SU-DHL-6 (cell line): ENCODE results near the gene MBNL1.
A peak's percentile ranks its signal among the peaks of the same experiment; 100 is the strongest.

Experiments
- H2AFZ ChIP-seq: fragments of 200-600 bp; sonication (generic); 2 replicates; pipeline ENCODE4 v1.6.1; 2014; ENCODE audit warnings: low read depth, mild to moderate bottlenecking, moderate library complexity, mixed read lengths, antibody characterized with exemption, low read length; ENCODE audit not compliant: severe bottlenecking
- H3F3A ChIP-seq: fragments of 200-600 bp; shearing (Covaris generic); 2 replicates; pipeline ENCODE4 v1.6.0; 2016; ENCODE audit warnings: antibody characterized with exemption, mild to moderate bottlenecking; ENCODE audit not compliant: insufficient read depth
- H3K27ac ChIP-seq: fragments of 200-600 bp; sonication (generic); 2 replicates; pipeline ENCODE4 v1.5.1; 2016; ENCODE audit warnings: low read depth, mild to moderate bottlenecking, low read length, moderate library complexity, mixed read lengths
- H3K27me3 ChIP-seq: fragments of 200-600 bp; sonication (generic), shearing (Covaris generic); 2 replicates; pipeline ENCODE4 v1.6.0; 2014; ENCODE audit warnings: mild to moderate bottlenecking, low read length
- H3K36me3 ChIP-seq: fragments of 200-600 bp; sonication (generic); 2 replicates; pipeline ENCODE4 v1.6.1; 2014; ENCODE audit warnings: mild to moderate bottlenecking, low read length, mixed read lengths
- H3K4me2 ChIP-seq: fragments of 300-600, 200-600 bp; shearing (Covaris generic), sonication (generic); 2 replicates; pipeline ENCODE4 v1.6.0; 2014; ENCODE audit warnings: low read length, low read depth, mild to moderate bottlenecking; ENCODE audit not compliant: poor library complexity, severe bottlenecking
- H3K4me3 ChIP-seq: fragments of 200-600 bp; sonication (generic); 2 replicates; pipeline ENCODE4 v1.5.1; 2014; ENCODE audit warnings: antibody characterized with exemption, low read length, mild to moderate bottlenecking, mixed read lengths; ENCODE audit not compliant: insufficient read depth, poor library complexity, severe bottlenecking
- H3K79me2 ChIP-seq: fragments of 200-600 bp; sonication (generic); 2 replicates; pipeline ENCODE4 v1.6.1; 2014; ENCODE audit warnings: mild to moderate bottlenecking, low read length, moderate library complexity; ENCODE audit not compliant: insufficient read depth
- H3K9ac ChIP-seq: fragments of 200-600 bp; sonication (generic); 2 replicates; pipeline ENCODE4 v1.7.0; 2014; ENCODE audit warnings: mild to moderate bottlenecking, low read length
- H3K9me2 ChIP-seq: fragments of 200-600 bp; sonication (generic); replicated peaks from 2 replicates; pipeline ENCODE4 v1.6.1; 2014; ENCODE audit warnings: low read length; ENCODE audit not compliant: insufficient read depth
- H3K9me3 ChIP-seq: fragments of 200-600 bp; sonication (generic); 2 replicates; pipeline ENCODE4 v1.6.1; 2014; ENCODE audit warnings: low read length, mixed read lengths; ENCODE audit not compliant: insufficient read depth
- H4K20me1 ChIP-seq: fragments of 200-600 bp; sonication (generic); 2 replicates; pipeline ENCODE4 v1.6.1; 2014; ENCODE audit warnings: low read depth, mild to moderate bottlenecking, antibody characterized with exemption, low read length, moderate library complexity, mixed read lengths
- CTCF ChIP-seq: fragments of 200-600 bp; sonication (generic); IDR thresholded peaks from one replicate; pipeline ENCODE4 v1.5.1; 2017; ENCODE audit warnings: antibody characterized with exemption, mild to moderate bottlenecking, low read length, moderate library complexity; ENCODE audit not compliant: insufficient read depth, poor library complexity, severe bottlenecking
- EZH2phosphoT487 ChIP-seq: fragments of 200-600 bp; sonication (generic), shearing (Covaris generic); conservative IDR thresholded peaks from 2 replicates; pipeline ENCODE4 v1.6.1; 2018; ENCODE audit warnings: mild to moderate bottlenecking, antibody characterized with exemption, low read length, moderate library complexity, mixed read lengths

MBNL1 gene

GRCh38 chr3:152318512-152318911, 49.8 kb downstream of the MBNL1 start:
- no peaks in the 10 kb centered on the region for H3K9me2 ChIP-seq
- H3K9ac ChIP-seq: no peak overlapping the region
- H3F3A ChIP-seq: peaks cover 52% of the 10 kb centered on the region; the same call in 1 of the 2 replicates
- H3K27ac ChIP-seq: peak overlapping the region; percentile 4; the same call in 1 of the 2 replicates
- H3K9me3 ChIP-seq: no peaks in the 10 kb centered on the region
- no peak overlapping the region for H3K4me2 ChIP-seq
- H3K36me3 ChIP-seq: peaks cover 26% of the 10 kb centered on the region; the same call in 1 of the 2 replicates
- no peak overlapping the region for H3K4me3 ChIP-seq
- H3K79me2 ChIP-seq: peaks cover 100% of the 10 kb centered on the region
- H2AFZ ChIP-seq: no peak overlapping the region
- TF ChIP-seq EZH2phosphoT487 (no peak), CTCF (no peak)
- no peaks in the 10 kb centered on the region for H3K27me3 ChIP-seq
- H4K20me1 ChIP-seq: peaks cover 57% of the 10 kb centered on the region

GRCh38 chr3:152319256-152319655, 50.5 kb downstream of the MBNL1 start:
- H3K27ac ChIP-seq: no peak overlapping the region
- H3K9me3 ChIP-seq: no peaks in the 10 kb centered on the region
- H3K79me2 ChIP-seq: peaks cover 100% of the 10 kb centered on the region
- H2AFZ ChIP-seq: no peak overlapping the region
- peaks cover 26% of the 10 kb centered on the region; the same call in 1 of the 2 replicates for H3K36me3 ChIP-seq
- no peaks in the 10 kb centered on the region for H3K27me3 ChIP-seq
- H3F3A ChIP-seq: peaks cover 47% of the 10 kb centered on the region; the same call in 1 of the 2 replicates
- no peak for TF ChIP-seq EZH2phosphoT487
- TF ChIP-seq CTCF: no peak
- no peaks in the 10 kb centered on the region for H3K9me2 ChIP-seq
- peaks cover 52% of the 10 kb centered on the region for H4K20me1 ChIP-seq
- H3K4me3 ChIP-seq: no peak overlapping the region
- no peak overlapping the region for H3K4me2 ChIP-seq
- no peak overlapping the region for H3K9ac ChIP-seq

GRCh38 chr3:152319831-152320617, 51.3 kb downstream of the MBNL1 start:
- peaks cover 47% of the 10 kb centered on the region; the same call in 1 of the 2 replicates for H3F3A ChIP-seq
- H3K27me3 ChIP-seq: no peaks in the 10 kb centered on the region
- peaks cover 23% of the 10 kb centered on the region; the same call in 1 of the 2 replicates for H3K36me3 ChIP-seq
- H4K20me1 ChIP-seq: peaks cover 47% of the 10 kb centered on the region
- H3K9me2 ChIP-seq: no peaks in the 10 kb centered on the region
- H3K4me2 ChIP-seq: peak overlapping the region; percentile 40
- peaks cover 99% of the 10 kb centered on the region for H3K79me2 ChIP-seq
- TF ChIP-seq EZH2phosphoT487 (no peak), CTCF (no peak)
- no peaks in the 10 kb centered on the region for H3K9me3 ChIP-seq
- H3K4me3 ChIP-seq: no peak overlapping the region
- H3K9ac ChIP-seq: no peak overlapping the region
- no peak overlapping the region for H2AFZ ChIP-seq
- H3K27ac ChIP-seq: peak overlapping the region; percentile 5; the same call in 1 of the 2 replicates
